ENCODE data around the gene GALNT9. TPM values are rescaled to one million over a fixed set of nuclear protein-coding genes. Genes with fewer than 3 reads are reported as not detected.
"Not testable (repeated sequence)": the region's sequence is repeated elsewhere in the genome, so short reads cannot be mapped to it uniquely, and the experiment has no call there.

GALNT9 gene
- total RNA-seq (2022) (0.21 and 0.45 TPM in 2 replicates), Bru-seq, nascent RNA (percentile 10 among the genes with signal in this experiment), BruChase-seq, experiment 1, labeled RNA remaining after a 2-hour chase (percentile 10 among the genes with signal in this experiment), BruChase-seq, experiment 2, labeled RNA remaining after a 6-hour chase (percentile 13 among the genes with signal in this experiment)
- long read RNA-seq: 0 reads

DNA sequence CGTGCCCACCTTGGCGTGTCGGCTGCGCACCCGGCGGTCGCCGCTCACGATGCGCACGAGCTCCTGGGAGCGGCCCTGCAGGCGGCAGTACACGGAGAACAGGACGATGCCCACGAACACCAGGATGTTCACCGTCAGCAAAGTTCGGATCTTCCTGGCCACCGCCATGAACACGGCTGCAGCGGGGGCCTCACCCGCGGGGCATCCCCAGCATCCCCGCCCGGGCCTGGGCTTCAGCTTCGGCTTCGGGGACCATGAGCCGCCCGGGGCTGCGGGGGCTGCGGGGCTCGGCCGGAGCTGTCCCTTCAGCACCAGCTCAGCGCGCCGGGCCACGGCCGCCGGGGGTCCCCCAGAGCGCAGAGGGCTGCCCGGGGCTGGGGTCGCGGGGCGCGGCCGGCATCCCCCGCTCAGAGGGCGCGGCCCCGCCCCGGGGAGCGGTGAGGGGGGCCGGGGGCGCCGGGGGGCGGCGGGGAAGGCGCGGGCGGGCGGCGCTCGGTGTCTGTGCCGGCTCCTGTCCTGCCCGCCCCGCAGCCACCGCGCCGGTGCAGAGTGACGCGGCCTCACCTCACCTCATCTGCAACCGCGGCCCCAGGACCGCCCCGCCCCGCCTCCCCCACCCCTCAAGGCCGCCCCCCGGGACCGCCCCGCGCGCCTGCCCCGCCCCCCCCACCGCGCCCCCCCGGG is at the start of gene GALNT9:
GALNT9 (minus strand) TSS at position 554 of the 684 bp plus-strand sequence; CDS start at position 168, 386 bp downstream.
- peak within 1 kb of the TSS; percentile 7 for H3K4me3 Mint-ChIP-seq (ENCODE audit: unreplicated experiment)
- peaks cover 3% of the 10 kb centered on the region for H3K27me3 ChIP-seq (replicated peaks; ENCODE audit: control insufficient read depth, insufficient read depth, low read length)
- no peaks in the 10 kb centered on the region for H3K36me3 Mint-ChIP-seq (ENCODE audit: insufficient read depth, unreplicated experiment)
- ChIA-PET CTCF (interaction anchor here (0.6 kb wide), 1 partner anchor 310 kb away, joined by 4 read pairs; no protein-coding TSS in a partner anchor), POLR2A (interaction anchor here (0.7 kb wide), 1 partner anchor 140 kb away, joined by 3 read pairs; no protein-coding TSS in a partner anchor)
- no peaks in the 10 kb centered on the region for H3K9me3 ChIP-seq
- intact Hi-C loops (cut with micrococcal nuclease; ENCODE audit: unreplicated experiment): no loop called here
- no TSS peak for BruUV-seq (replicated peaks)
- no peaks in the 10 kb centered on the region for H3K36me3 ChIP-seq (ENCODE audit: control insufficient read depth, insufficient read depth, low read length)
- H3K4me1 Mint-ChIP-seq (ENCODE audit: low read depth, unreplicated experiment): no peaks in the 10 kb centered on the region
- H3K27ac Mint-ChIP-seq (ENCODE audit: unreplicated experiment): no peak within 1 kb of the TSS
- peaks cover 9% of the 10 kb centered on the region for H3K9me3 Mint-ChIP-seq (ENCODE audit: unreplicated experiment)
- no peak for TF ChIP-seq CTCF (IDR thresholded peaks at IDR 0.05; ENCODE audit: insufficient read depth in 1 of 2, low read depth in 1 of 2, low read length in 1 of 2, severe bottlenecking in 1 of 2, unreplicated experiment in 1 of 2)
- peaks cover 21% of the 10 kb centered on the region for H3K27me3 Mint-ChIP-seq (ENCODE audit: insufficient read depth, unreplicated experiment)
- DNase-seq: peak in 1 of 2 experiments; percentile 50
- H3K4me3 ChIP-seq (ENCODE audit: low read depth, low read length): peak within 1 kb of the TSS; percentile 10; the same call in 1 of the 2 replicates
- no peaks in the 10 kb centered on the region for H3K4me1 ChIP-seq

- DNase-seq; H3K9me3 ChIP-seq; intact Hi-C loops (cut with micrococcal nuclease; ENCODE audit: unreplicated experiment); H3K27me3 ChIP-seq (replicated peaks; ENCODE audit: control insufficient read depth, insufficient read depth, low read length); H3K4me3 ChIP-seq (ENCODE audit: low read depth, low read length); H3K36me3 Mint-ChIP-seq (ENCODE audit: insufficient read depth, unreplicated experiment); H3K9me3 Mint-ChIP-seq (ENCODE audit: unreplicated experiment); H3K27ac Mint-ChIP-seq (ENCODE audit: unreplicated experiment); POLR2A ChIA-PET; H3K4me1 Mint-ChIP-seq (ENCODE audit: low read depth, unreplicated experiment); BruUV-seq (replicated peaks); H3K36me3 ChIP-seq (ENCODE audit: control insufficient read depth, insufficient read depth, low read length); H3K4me1 ChIP-seq: not testable (repeated sequence)
- CTCF ChIA-PET: interaction anchor here (0.6 kb wide), 1 partner anchor 35 kb away, joined by 6 read pairs; no protein-coding TSS in a partner anchor
- Mint-ChIP-seq H3K27me3 (ENCODE audit: insufficient read depth, unreplicated experiment) (peaks cover 17% of the 10 kb centered on the region), H3K4me3 (ENCODE audit: unreplicated experiment) (peak overlapping the region; percentile 66)
These were observed 49.7 kb upstream of the GALNT9 start for GRCh38 chr12:132379057-132379456.

DNA sequence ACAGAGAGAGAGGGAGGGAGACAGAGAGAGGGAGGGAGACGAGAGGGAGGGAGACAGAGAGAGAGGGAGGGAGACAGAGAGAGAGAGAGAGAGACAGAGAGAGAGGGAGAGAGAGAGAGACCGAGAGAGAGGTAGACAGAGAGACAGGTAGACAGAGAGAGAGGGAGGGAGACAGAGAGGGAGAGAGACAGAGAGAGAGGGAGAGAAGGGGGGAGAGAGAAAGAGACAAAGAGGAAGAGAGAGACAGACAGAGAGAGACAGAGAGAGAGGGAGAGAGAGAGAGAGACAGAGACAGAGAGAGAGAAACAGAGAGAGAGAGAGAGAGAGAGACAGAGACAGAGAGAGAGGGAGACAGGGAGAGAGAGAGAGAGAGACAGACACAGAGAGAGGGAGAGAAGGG is 47.8 kb upstream of the GALNT9 start:
- H3K4me3 Mint-ChIP-seq (ENCODE audit: unreplicated experiment): no peak overlapping the region
- Histone ChIP-seq H3K9me3 (peaks cover 9% of the 10 kb centered on the region), H3K27me3 (replicated peaks; ENCODE audit: control insufficient read depth, insufficient read depth, low read length) (peaks cover 4% of the 10 kb centered on the region), H3K4me1 (no peaks in the 10 kb centered on the region), H3K36me3 (ENCODE audit: control insufficient read depth, insufficient read depth, low read length) (no peaks in the 10 kb centered on the region), H3K4me3 (ENCODE audit: low read depth, low read length) (no peak overlapping the region)
- peaks cover 20% of the 10 kb centered on the region for H3K27me3 Mint-ChIP-seq (ENCODE audit: insufficient read depth, unreplicated experiment)
- no peaks in the 10 kb centered on the region for H3K9me3 Mint-ChIP-seq (ENCODE audit: unreplicated experiment)
- no peak for DNase-seq
- H3K27ac Mint-ChIP-seq (ENCODE audit: unreplicated experiment): no peak overlapping the region
- no peaks in the 10 kb centered on the region for H3K4me1 Mint-ChIP-seq (ENCODE audit: low read depth, unreplicated experiment)
- CTCF ChIA-PET: no interaction called here
- no peaks in the 10 kb centered on the region for H3K36me3 Mint-ChIP-seq (ENCODE audit: insufficient read depth, unreplicated experiment)
- intact Hi-C loops (cut with micrococcal nuclease; ENCODE audit: unreplicated experiment): no loop called here
- POLR2A ChIA-PET: no interaction called here
- no TSS peak for BruUV-seq (replicated peaks)
- no peak for TF ChIP-seq CTCF (IDR thresholded peaks at IDR 0.05; ENCODE audit: insufficient read depth in 1 of 2, low read depth in 1 of 2, low read length in 1 of 2, severe bottlenecking in 1 of 2, unreplicated experiment in 1 of 2)
